H9 (cell line): ENCODE results near the gene TDRD3. TPM values are rescaled to one million over a fixed set of nuclear protein-coding genes. Genes with fewer than 3 reads are reported as not detected.

Source experiments
- DNase-seq: peaks from one replicate; pipeline ENCODE4 v3.0.0-alpha.2; 2017
- H2AFZ ChIP-seq: one replicate; pipeline ENCODE4 v1.6.1; 2013; ENCODE audit warnings: mild to moderate bottlenecking, low read length, control low read depth, moderate library complexity
- H2AK5ac ChIP-seq: 2 replicates; pipeline ENCODE4 v1.6.1; 2013; ENCODE audit warnings: low read length, control low read depth, mixed read lengths; ENCODE audit not compliant: insufficient read length
- H2BK120ac ChIP-seq: one replicate; pipeline ENCODE4 v1.6.1; 2013; ENCODE audit warnings: low read depth, mild to moderate bottlenecking, low read length, control low read depth, inconsistent platforms; ENCODE audit not compliant: poor library complexity, severe bottlenecking
- H2BK12ac ChIP-seq: 2 replicates; pipeline ENCODE4 v1.6.1; 2013; ENCODE audit warnings: low read length, control low read depth, mixed read lengths, low read depth; ENCODE audit not compliant: insufficient read length
- H2BK15ac ChIP-seq: 2 replicates; pipeline ENCODE4 v1.6.1; 2013; ENCODE audit warnings: low read depth, low read length, control low read depth
- H2BK20ac ChIP-seq: one replicate; pipeline ENCODE4 v1.6.1; 2013; ENCODE audit warnings: low read depth, mild to moderate bottlenecking, low read length, control low read depth, inconsistent platforms; ENCODE audit not compliant: poor library complexity, severe bottlenecking
- H2BK5ac ChIP-seq: 2 replicates; pipeline ENCODE4 v1.6.1; 2013; ENCODE audit warnings: low read length, control low read depth, mixed read lengths; ENCODE audit not compliant: insufficient read length
- H3K14ac ChIP-seq: 2 replicates; pipeline ENCODE4 v1.6.1; 2013; ENCODE audit warnings: low read length, control low read depth; ENCODE audit not compliant: insufficient read depth
- H3K18ac ChIP-seq: 2 replicates; pipeline ENCODE4 v1.6.1; 2013; ENCODE audit warnings: low read depth, mild to moderate bottlenecking, mixed read lengths, low read length, control low read depth; ENCODE audit not compliant: insufficient read length
- H3K23ac ChIP-seq: 2 replicates; pipeline ENCODE4 v1.6.1; 2013; ENCODE audit warnings: low read length, control low read depth, mixed read lengths, low read depth; ENCODE audit not compliant: insufficient read length
- H3K23me2 ChIP-seq: 2 replicates; pipeline ENCODE4 v1.6.1; 2013; ENCODE audit warnings: low read depth, mild to moderate bottlenecking, mixed read lengths, low read length, control low read depth; ENCODE audit not compliant: insufficient read length, poor library complexity, severe bottlenecking
- H3K27ac ChIP-seq: 2 replicates; pipeline ENCODE4 v1.5.1; 2013; ENCODE audit warnings: low read length, control low read depth, mixed read lengths, low read depth; ENCODE audit not compliant: insufficient read length
- H3K27me3 ChIP-seq: 2 replicates; pipeline ENCODE4 v1.6.1; 2013; ENCODE audit warnings: low read length, control low read depth, inconsistent platforms; ENCODE audit not compliant: insufficient read depth
- H3K4ac ChIP-seq: 2 replicates; pipeline ENCODE4 v1.6.1; 2013; ENCODE audit warnings: low read depth, mild to moderate bottlenecking, control low read depth, inconsistent platforms, low read length, moderate library complexity
- H3K4me1 ChIP-seq: 2 replicates; pipeline ENCODE4 v1.6.1; 2013; ENCODE audit warnings: low read length, control low read depth, inconsistent platforms; ENCODE audit not compliant: insufficient read depth
- H3K4me2 ChIP-seq: 2 replicates; pipeline ENCODE4 v1.6.1; 2013; ENCODE audit warnings: low read length, control low read depth, mixed read lengths; ENCODE audit not compliant: insufficient read length, insufficient read depth
- H3K56ac ChIP-seq: 2 replicates; pipeline ENCODE4 v1.6.1; 2013; ENCODE audit warnings: low read depth, mild to moderate bottlenecking, mixed read lengths, low read length, control low read depth; ENCODE audit not compliant: insufficient read length
- H3K79me1 ChIP-seq: 2 replicates; pipeline ENCODE4 v1.6.1; 2013; ENCODE audit warnings: low read depth, mild to moderate bottlenecking, moderate library complexity, low read length, control low read depth, inconsistent platforms; ENCODE audit not compliant: insufficient read depth, poor library complexity, severe bottlenecking
- H3K79me2 ChIP-seq: 2 replicates; pipeline ENCODE4 v1.6.1; 2013; ENCODE audit warnings: low read length, control low read depth, inconsistent platforms; ENCODE audit not compliant: insufficient read depth
- H3K9ac ChIP-seq: 2 replicates; pipeline ENCODE4 v1.6.1; 2013; ENCODE audit warnings: low read length, control low read depth, mixed read lengths; ENCODE audit not compliant: insufficient read length; ENCODE audit errors: extremely low read depth
- H3K9me3 ChIP-seq: one replicate; pipeline ENCODE4 v1.6.1; 2013; ENCODE audit warnings: low read depth, low read length, inconsistent platforms; ENCODE audit not compliant: control insufficient read depth
- H3T11ph ChIP-seq: one replicate; pipeline ENCODE4 v1.6.1; 2013; ENCODE audit warnings: mild to moderate bottlenecking, low read length, control low read depth, inconsistent platforms
- H4K20me1 ChIP-seq: one replicate; pipeline ENCODE4 v1.6.1; 2013; ENCODE audit not compliant: control insufficient read depth, insufficient read length, insufficient read depth
- H4K5ac ChIP-seq: 2 replicates; pipeline ENCODE4 v1.6.1; 2013; ENCODE audit warnings: low read depth, mild to moderate bottlenecking, mixed read lengths, low read length, control low read depth; ENCODE audit not compliant: insufficient read length
- H4K8ac ChIP-seq: replicated peaks from 2 replicates; pipeline ENCODE4 v1.6.1; 2013; ENCODE audit warnings: low read length, control low read depth, mixed read lengths, low read depth; ENCODE audit not compliant: insufficient read length
- H4K91ac ChIP-seq: 2 replicates; pipeline ENCODE4 v1.6.1; 2013; ENCODE audit warnings: low read depth, mild to moderate bottlenecking, moderate library complexity, mixed read lengths, low read length, control low read depth; ENCODE audit not compliant: insufficient read length
- H3K27ac Mint-ChIP-seq, 3 experiments: 2 replicates in 2 of 3; 3 replicates in 1 of 3; pipeline ENCODE4 v1.8.0; 2020 to 2021; ENCODE audit warnings: mixed read lengths in 3 of 3, mild to moderate bottlenecking in 1 of 3, moderate library complexity in 1 of 3
- H3K27me3 Mint-ChIP-seq: 2 replicates; pipeline ENCODE4 v1.8.0; 2021; ENCODE audit warnings: low read depth, mild to moderate bottlenecking, moderate library complexity, mixed read lengths
- H3K36me3 Mint-ChIP-seq, 3 experiments: 2 replicates in 2 of 3; 3 replicates in 1 of 3; pipeline ENCODE4 v1.8.0; 2020 to 2021; ENCODE audit warnings: low read depth in 3 of 3, mixed read lengths in 3 of 3; ENCODE audit not compliant: insufficient read depth in 1 of 3
- H3K4me1 Mint-ChIP-seq, 2 experiments: 2 replicates each; pipeline ENCODE4 v1.8.0; 2020; ENCODE audit warnings: mixed read lengths in 2 of 2
- H3K4me3 Mint-ChIP-seq, 2 experiments: 2 replicates in 1 of 2; 3 replicates in 1 of 2; pipeline ENCODE4 v1.8.0; 2020 to 2021; ENCODE audit warnings: mild to moderate bottlenecking in 2 of 2, mixed read lengths in 2 of 2, moderate library complexity in 1 of 2
- H3K9me3 Mint-ChIP-seq, 2 experiments: 2 replicates in 1 of 2; 3 replicates in 1 of 2; pipeline ENCODE4 v1.8.0; 2020; ENCODE audit warnings: mild to moderate bottlenecking in 2 of 2, mixed read lengths in 2 of 2, moderate library complexity in 1 of 2
- WGBS: extraction: QIAGEN DNeasy Blood & Tissue Kit; methylation state at CpG from one replicate; pipeline ENCODE4 v1.1.7; 2013; ENCODE audit warnings: missing lambda C conversion rate, low lambda C conversion rate, mixed read lengths; ENCODE audit not compliant: insufficient read length; ENCODE audit errors: extremely low coverage; 5-methylcytosine and 5-hydroxymethylcytosine counted together
- total RNA-seq: library from RNA; stranded (reverse); gene quantifications from 2 replicates; pipeline ENCODE4 v1.2.1, GENCODE V29; 2021
- TF ChIP-seq, protein P1 (sequence below): fragments of 200-600 bp; sonication (generic); conservative IDR thresholded peaks from 3 replicates; pipeline ENCODE4 v1.8.0; 2021; ENCODE audit warnings: antibody characterized with exemption, mild to moderate bottlenecking

TDRD3 gene
- total RNA-seq, 1 experiment from 2014 or later = 16.1 TPM

DNA sequence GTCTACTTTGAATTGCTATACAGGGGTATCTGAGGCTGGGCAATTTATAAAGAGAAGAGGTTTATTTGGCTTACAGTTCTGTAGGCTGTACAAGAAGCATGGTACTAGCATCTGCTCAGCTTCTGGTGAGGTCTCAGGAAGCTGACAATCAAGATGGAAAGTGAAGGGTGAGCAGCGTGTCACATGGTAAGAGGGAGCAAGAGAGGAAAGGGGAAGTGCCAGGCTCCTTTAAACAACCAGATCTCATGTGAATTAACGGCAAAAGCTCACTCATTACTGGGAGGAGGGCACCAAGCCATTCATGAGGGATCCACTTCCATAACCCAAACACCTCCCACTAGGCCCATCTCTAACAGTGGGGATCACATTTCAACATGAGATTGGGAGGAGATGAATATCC lies 222.4 kb downstream of the TDRD3 start:
- Histone ChIP-seq H3K9ac (no peak overlapping the region), H2BK20ac (no peak overlapping the region), H3K4me2 (no peak overlapping the region), H2AFZ (no peak overlapping the region), H3K4ac (no peak overlapping the region), H3K14ac (no peak overlapping the region), H3K27me3 (no peaks in the 10 kb centered on the region), H2AK5ac (no peak overlapping the region), H4K8ac (no peak overlapping the region), H2BK120ac (no peak overlapping the region), H3T11ph (no peak overlapping the region), H2BK15ac (no peak overlapping the region), H3K27ac (no peak overlapping the region), H3K79me2 (no peaks in the 10 kb centered on the region), H4K20me1 (no peaks in the 10 kb centered on the region), H4K5ac (no peak overlapping the region), H3K18ac (no peak overlapping the region), H3K79me1 (no peaks in the 10 kb centered on the region), H3K4me1 (peaks cover 2% of the 10 kb centered on the region), H3K23me2 (no peaks in the 10 kb centered on the region), H2BK12ac (no peak overlapping the region), H4K91ac (no peak overlapping the region), H3K9me3 (no peaks in the 10 kb centered on the region), H3K23ac (no peak overlapping the region), H2BK5ac (no peak overlapping the region), H3K56ac (no peak overlapping the region)
- DNase-seq = no peak
- Mint-ChIP-seq H3K4me3 (no peak overlapping the region), H3K36me3 (no peaks in the 10 kb centered on the region), H3K27ac (no peak overlapping the region; a peak in 1 of 7 replicates), H3K4me1 (peaks cover 14 to 16% of the 10 kb centered on the region in 2 experiments), H3K27me3 (no peaks in the 10 kb centered on the region; the same call in 1 of the 2 replicates), H3K9me3 (no peaks in the 10 kb centered on the region)
- no CpG with 5 or more reads among the region's 2 CpGs for WGBS
- TF ChIP-seq, protein P1, sequence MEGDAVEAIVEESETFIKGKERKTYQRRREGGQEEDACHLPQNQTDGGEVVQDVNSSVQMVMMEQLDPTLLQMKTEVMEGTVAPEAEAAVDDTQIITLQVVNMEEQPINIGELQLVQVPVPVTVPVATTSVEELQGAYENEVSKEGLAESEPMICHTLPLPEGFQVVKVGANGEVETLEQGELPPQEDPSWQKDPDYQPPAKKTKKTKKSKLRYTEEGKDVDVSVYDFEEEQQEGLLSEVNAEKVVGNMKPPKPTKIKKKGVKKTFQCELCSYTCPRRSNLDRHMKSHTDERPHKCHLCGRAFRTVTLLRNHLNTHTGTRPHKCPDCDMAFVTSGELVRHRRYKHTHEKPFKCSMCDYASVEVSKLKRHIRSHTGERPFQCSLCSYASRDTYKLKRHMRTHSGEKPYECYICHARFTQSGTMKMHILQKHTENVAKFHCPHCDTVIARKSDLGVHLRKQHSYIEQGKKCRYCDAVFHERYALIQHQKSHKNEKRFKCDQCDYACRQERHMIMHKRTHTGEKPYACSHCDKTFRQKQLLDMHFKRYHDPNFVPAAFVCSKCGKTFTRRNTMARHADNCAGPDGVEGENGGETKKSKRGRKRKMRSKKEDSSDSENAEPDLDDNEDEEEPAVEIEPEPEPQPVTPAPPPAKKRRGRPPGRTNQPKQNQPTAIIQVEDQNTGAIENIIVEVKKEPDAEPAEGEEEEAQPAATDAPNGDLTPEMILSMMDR = no peak
